Endothelial cell (in vitro differentiated cells): ENCODE data around the gene NLGN1. TPM values are rescaled to one million over a fixed set of nuclear protein-coding genes. Genes with fewer than 3 reads are reported as not detected.

ENCODE experiments used
- DNase-seq: peaks from one replicate; pipeline ENCODE4 v3.0.0; 2021; ENCODE audit warnings: low spot score
- H3K27ac Mint-ChIP-seq: one replicate; pipeline ENCODE4 v1.8.0; 2021; ENCODE audit warnings: mixed read lengths, inconsistent platforms; ENCODE audit not compliant: unreplicated experiment
- H3K27me3 Mint-ChIP-seq: one replicate; pipeline ENCODE4 v1.8.0; 2021; ENCODE audit warnings: mild to moderate bottlenecking, moderate library complexity, mixed read lengths, inconsistent platforms; ENCODE audit not compliant: unreplicated experiment
- H3K36me3 Mint-ChIP-seq: one replicate; pipeline ENCODE4 v1.8.0; 2021; ENCODE audit warnings: mild to moderate bottlenecking, low read depth, mixed read lengths, inconsistent platforms; ENCODE audit not compliant: unreplicated experiment
- H3K4me1 Mint-ChIP-seq: one replicate; pipeline ENCODE4 v1.8.0; 2021; ENCODE audit warnings: mild to moderate bottlenecking, mixed read lengths, inconsistent platforms; ENCODE audit not compliant: unreplicated experiment
- H3K4me3 Mint-ChIP-seq: one replicate; pipeline ENCODE4 v1.8.0; 2021; ENCODE audit warnings: mild to moderate bottlenecking, mixed read lengths, inconsistent platforms; ENCODE audit not compliant: unreplicated experiment
- H3K9me3 Mint-ChIP-seq: one replicate; pipeline ENCODE4 v1.8.0; 2021; ENCODE audit warnings: mixed read lengths, inconsistent platforms; ENCODE audit not compliant: unreplicated experiment
- CTCF ChIP-seq: fragments of 200-600 bp; sonication (generic); IDR thresholded peaks from one replicate; pipeline ENCODE4 v1.5.0; 2021; ENCODE audit warnings: antibody characterized with exemption; ENCODE audit not compliant: unreplicated experiment
- total RNA-seq: library from RNA; stranded (reverse); fragmentation: NEBNext Ultra II Directional; extraction: Animal tissue kit (Norgen Biotek cat#: 25700); gene quantifications from one replicate; pipeline ENCODE4 v1.2.1, GENCODE V29; 2021; ENCODE audit not compliant: unreplicated experiment

NLGN1 gene
- total RNA-seq, 1 donor from 2014 or later, result 27.6 TPM

- Mint-ChIP-seq H3K36me3 (no peaks in the 10 kb centered on the region), H3K4me1 (no peaks in the 10 kb centered on the region), H3K9me3 (no peaks in the 10 kb centered on the region), H3K4me3 (no peak overlapping the region), H3K27ac (no peak overlapping the region), H3K27me3 (peaks cover 2% of the 10 kb centered on the region)
- no peak for TF ChIP-seq CTCF
- DNase-seq, result no peak
These were observed 729.6 kb downstream of the NLGN1 start for GRCh38 chr3:174126990-174127758.

- no peak overlapping the region for H3K27ac Mint-ChIP-seq
- no peaks in the 10 kb centered on the region for H3K9me3 Mint-ChIP-seq
- no peak for DNase-seq
- H3K4me3 Mint-ChIP-seq, result no peak overlapping the region
- H3K36me3 Mint-ChIP-seq, result no peaks in the 10 kb centered on the region
- peaks cover 1% of the 10 kb centered on the region for H3K27me3 Mint-ChIP-seq
- H3K4me1 Mint-ChIP-seq, result peaks cover 2% of the 10 kb centered on the region
- no peak for TF ChIP-seq CTCF
These were observed 734.5 kb downstream of the NLGN1 start for GRCh38 chr3:174132006-174132405.

- H3K36me3 Mint-ChIP-seq, result no peaks in the 10 kb centered on the region
- no peak for TF ChIP-seq CTCF
- H3K9me3 Mint-ChIP-seq, result no peaks in the 10 kb centered on the region
- peaks cover 1% of the 10 kb centered on the region for H3K27me3 Mint-ChIP-seq
- no peak overlapping the region for H3K27ac Mint-ChIP-seq
- H3K4me1 Mint-ChIP-seq, result peaks cover 2% of the 10 kb centered on the region
- no peak for DNase-seq
- H3K4me3 Mint-ChIP-seq, result no peak overlapping the region
These were observed 735.0 kb downstream of the NLGN1 start for GRCh38 chr3:174132421-174133042.

- H3K27ac Mint-ChIP-seq, result no peak overlapping the region
- DNase-seq, result no peak
- H3K4me3 Mint-ChIP-seq, result no peak overlapping the region
- H3K4me1 Mint-ChIP-seq, result no peaks in the 10 kb centered on the region
- no peaks in the 10 kb centered on the region for H3K36me3 Mint-ChIP-seq
- TF ChIP-seq CTCF, result no peak
- no peaks in the 10 kb centered on the region for H3K27me3 Mint-ChIP-seq
- no peaks in the 10 kb centered on the region for H3K9me3 Mint-ChIP-seq
These were observed 748.5 kb downstream of the NLGN1 start for GRCh38 chr3:174146008-174146407.

GRCh38 chr3:174147798-174148197 lies 750.3 kb downstream of the NLGN1 start:
- H3K4me3 Mint-ChIP-seq, result no peak overlapping the region
- no peaks in the 10 kb centered on the region for H3K9me3 Mint-ChIP-seq
- H3K4me1 Mint-ChIP-seq, result no peaks in the 10 kb centered on the region
- no peak for DNase-seq
- no peaks in the 10 kb centered on the region for H3K27me3 Mint-ChIP-seq
- no peak overlapping the region for H3K27ac Mint-ChIP-seq
- no peak for TF ChIP-seq CTCF
- no peaks in the 10 kb centered on the region for H3K36me3 Mint-ChIP-seq
